Stimulated activated CD4-positive, alpha-beta T cell treated with anti-CD3 and anti-CD28 coated beads, Interleukin-1b, Interleukin-23, amount 100 ng/mL, for 48 hours (primary cell): ENCODE data around the gene P2RY8.
A peak's percentile ranks its signal among the peaks of the same experiment; 100 is the strongest.
"Not testable (repeated sequence)": the region's sequence is repeated elsewhere in the genome, so short reads cannot be mapped to it uniquely, and the experiment has no call there.

Experiments used
- DNase-seq: peaks from one replicate; pipeline ENCODE4 v3.0.0-alpha.2; 2020

Gene P2RY8, protein sequence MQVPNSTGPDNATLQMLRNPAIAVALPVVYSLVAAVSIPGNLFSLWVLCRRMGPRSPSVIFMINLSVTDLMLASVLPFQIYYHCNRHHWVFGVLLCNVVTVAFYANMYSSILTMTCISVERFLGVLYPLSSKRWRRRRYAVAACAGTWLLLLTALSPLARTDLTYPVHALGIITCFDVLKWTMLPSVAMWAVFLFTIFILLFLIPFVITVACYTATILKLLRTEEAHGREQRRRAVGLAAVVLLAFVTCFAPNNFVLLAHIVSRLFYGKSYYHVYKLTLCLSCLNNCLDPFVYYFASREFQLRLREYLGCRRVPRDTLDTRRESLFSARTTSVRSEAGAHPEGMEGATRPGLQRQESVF

DNA sequence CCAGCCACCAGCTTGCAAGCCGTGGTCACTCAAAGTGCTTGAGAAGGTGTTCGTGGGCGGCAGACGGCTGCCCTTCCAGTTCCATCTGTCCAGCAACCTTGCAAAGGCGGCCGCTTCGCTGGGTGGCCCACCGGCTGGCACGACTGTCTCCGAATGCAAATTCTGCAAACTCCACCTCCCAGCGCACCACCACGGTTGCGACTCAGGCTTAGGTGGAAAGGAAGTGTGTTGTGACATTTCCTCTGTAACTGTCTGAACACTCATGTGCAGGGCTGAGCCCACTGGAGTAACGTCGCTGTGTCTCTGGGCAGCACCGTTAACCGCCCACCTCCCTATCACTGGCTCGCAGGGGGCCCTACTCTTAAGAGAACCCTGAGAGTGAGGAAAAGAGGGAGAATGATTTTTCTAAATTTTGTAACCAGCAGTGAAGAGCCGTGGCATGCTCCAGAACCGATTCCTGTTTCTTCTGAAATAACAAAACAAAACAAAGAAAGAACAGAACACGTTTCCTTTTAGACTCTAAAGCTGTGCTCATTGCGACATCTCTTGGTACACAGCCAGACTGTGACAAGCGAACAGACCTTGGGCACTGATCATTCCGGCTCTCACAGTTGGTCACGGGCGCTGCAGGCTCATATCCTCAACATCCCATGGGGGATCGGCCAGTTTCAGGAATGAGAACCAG lies at the start of gene P2RY8:
Gene P2RY8 (minus strand): TSS at position 155 of the 685 bp plus-strand sequence. CDS start 70,627 bp downstream, outside the sequence.
- peak; percentile 85 for DNase-seq

DNA sequence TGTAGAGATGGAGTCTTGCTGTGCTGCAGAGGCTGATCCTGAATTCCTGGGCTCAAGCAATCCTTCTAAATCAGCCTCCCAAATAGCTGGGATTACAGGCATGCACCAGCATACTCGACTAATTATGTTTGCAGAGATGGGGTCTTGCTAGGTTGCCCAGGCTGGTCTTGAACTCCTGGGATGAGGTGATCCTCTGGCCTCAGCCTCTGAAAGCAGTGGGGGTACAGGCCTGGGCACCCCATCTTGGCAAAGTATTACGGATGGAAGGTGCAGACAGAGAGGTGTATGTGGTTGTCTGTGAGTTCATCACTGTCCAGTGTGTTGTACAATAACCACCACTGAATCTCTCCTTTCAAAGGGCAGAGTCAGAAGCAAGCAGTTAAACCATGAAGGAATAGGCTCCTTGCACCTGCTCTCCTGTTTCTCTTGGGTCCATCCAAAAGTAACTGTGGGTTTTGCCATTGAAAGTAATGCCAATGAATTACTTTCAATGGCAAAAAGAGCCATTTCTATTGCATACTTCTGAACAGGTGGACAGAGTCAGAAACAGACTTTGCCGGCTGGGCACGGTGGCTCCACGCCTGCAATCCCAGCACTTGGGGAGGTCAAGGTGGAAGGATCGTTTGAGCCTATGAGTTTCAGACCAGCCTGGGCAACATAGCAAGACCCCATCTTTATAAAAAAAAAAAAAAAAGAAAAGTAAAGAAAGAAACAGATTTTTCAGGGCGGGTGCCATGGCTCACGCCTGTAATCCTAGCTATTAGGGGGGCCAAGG lies 47.4 kb upstream of the P2RY8 start:
- no peak for DNase-seq

DNA sequence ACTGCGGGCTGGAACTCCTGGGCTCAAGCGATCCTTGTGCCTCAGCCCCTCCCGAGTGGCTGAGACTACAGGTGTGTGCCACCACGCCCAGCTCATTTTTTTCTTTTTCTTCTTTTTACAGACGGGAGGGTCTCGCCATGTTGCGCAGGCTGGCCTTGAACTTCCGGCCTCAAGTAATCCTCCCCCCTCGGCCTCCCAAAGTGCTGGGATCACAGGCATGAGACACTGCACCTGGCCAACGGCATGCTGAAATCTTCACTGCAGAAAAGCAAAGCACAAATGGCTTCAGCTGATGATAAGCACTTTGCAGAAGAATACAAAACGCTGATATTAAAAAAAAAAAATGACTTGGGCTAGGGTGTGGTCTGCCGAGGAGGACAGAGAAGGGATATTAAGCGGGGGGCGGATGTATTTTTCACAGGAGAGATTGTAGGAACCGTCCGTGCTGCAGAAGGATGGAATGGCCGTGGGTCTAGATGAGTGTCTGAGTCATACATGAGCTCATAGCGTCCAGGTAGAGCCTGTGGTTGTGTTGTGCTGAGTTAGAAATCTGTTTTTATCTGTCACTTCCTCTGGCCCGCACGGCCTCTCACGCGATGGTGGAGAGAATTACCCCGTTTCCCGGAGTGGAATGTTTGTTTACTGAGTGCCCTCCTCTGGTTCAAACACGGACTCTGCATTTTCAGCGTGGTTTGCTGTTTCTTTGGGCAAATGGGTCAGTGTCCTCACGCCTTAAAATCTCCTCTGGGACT lies 45.9 kb upstream of the P2RY8 start:
- DNase-seq = peak; percentile 69

DNA sequence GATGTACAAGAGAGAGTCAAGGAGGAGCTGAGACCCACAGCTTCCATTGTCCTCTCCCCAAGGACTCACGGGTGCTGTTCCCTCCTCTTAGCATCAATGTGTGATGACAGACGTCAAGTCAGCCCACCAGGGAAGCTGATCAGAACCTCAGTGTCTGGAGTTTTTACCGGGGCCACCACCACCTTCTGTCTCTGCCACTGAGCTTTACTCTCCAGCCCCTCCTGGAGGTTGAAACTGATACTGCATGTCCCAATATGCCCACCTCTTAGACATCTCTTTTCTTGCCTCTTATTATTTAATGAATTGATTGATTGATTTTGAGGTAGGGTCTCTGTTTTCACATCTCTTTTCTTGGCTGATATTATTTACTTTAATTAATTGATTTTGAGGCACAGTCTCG lies 44.1 kb upstream of the P2RY8 start:
- DNase-seq = peak; percentile 82

DNA sequence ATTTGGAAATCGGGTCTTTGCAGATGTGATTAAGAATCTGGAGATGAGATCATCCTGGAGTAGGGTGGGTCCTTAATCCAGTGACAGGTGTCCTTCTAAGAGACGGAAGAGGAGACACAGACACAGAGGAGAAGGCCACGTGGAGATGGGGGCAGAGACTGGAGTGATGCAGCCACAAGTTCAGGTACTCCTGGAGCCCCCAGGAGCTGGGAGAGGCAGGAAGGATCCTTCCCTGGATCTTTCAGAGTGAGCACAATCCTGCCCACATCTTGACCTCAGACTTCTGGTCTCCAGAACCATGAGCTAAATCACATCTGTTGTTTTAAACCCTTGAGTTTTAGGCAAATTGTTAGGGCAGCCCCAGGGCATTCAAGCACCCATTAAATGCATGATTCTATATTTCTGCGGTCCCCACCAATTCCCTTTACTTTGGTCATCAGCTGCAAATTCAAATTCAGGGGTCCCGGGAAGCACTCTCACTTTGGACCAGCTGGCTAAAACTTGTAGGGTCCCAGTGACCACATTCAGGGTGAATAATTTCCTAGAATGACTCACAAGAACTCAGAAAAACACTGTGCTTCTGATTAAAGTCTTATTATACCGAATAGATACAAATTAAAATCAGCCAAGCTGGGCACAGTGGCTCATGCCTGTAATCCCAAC lies 41.7 kb upstream of the P2RY8 start:
- DNase-seq = no peak

DNA sequence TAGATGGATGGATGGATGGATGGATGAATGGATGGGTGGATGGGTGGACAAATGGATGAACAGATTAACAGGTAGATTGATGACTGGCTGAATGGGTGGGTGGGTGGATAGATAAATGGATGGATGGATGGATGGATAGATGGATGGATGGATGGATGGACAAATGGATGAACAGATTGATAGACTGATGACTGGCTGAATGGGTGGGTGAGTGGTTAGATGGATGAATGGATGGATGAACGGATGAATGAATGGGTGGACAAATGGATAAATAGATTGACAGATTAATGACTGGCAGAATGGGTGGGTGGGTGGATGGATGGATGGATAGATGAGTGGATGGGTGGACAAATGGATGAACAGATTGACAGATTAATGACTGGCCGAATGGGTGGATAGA lies 40.9 kb upstream of the P2RY8 start:
- no peak for DNase-seq

DNA sequence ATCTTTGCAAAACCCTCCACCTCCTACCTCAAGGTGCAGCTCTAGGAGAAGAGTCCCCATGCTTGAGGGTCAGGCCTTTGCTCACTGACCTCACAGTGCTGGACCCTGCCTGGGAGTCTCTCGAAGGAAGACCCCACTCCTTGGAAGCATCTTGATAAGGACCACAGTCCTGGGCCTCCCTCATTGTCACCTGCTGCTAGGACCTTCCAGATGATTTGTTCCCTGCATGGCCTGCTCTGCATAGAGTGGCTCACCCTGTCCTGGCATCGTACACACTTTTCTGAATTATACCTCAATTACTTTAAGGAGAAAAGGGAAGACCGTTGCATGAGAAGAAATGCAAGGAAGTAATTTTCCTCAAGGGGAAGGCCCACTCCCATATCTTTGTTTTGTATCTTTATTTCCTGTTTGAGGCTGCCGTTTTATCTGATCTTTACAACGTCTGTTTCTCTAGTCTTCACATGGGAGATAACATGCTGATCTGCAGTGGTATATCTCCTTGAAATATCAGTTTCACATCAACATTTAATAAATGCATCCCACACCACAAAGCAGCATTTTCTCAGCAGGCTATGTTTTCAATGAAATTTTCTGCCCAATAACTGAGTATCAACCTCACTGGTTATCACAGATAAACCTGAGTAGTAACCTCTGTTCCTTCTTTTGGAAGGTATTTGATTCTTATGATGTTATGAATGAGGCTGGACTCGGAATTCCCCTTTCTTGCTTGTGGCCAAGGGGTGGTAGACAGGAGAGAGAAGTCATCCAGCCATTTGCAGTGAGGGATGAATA lies 39.4 kb upstream of the P2RY8 start:
- no peak for DNase-seq

DNA sequence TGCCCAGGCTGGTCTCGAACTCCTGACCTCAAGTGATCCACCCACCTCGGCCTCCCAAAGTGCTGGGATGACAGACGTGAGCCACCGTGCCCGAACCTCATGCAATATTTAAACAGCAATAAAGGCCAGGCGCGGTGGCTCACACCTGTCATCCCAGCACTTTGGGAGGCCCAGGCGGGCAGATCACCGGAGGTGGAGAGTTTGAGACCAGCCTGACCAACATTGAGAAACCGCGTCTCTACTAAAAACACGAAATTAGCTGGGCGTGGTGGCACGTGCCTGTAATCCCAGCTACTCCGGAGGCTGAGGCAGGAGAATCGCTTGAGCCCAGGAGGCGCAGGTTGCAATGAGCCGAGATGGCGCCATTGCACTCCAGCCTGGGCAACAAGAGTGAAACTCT lies 37.2 kb upstream of the P2RY8 start:
- not testable (repeated sequence) for DNase-seq

DNA sequence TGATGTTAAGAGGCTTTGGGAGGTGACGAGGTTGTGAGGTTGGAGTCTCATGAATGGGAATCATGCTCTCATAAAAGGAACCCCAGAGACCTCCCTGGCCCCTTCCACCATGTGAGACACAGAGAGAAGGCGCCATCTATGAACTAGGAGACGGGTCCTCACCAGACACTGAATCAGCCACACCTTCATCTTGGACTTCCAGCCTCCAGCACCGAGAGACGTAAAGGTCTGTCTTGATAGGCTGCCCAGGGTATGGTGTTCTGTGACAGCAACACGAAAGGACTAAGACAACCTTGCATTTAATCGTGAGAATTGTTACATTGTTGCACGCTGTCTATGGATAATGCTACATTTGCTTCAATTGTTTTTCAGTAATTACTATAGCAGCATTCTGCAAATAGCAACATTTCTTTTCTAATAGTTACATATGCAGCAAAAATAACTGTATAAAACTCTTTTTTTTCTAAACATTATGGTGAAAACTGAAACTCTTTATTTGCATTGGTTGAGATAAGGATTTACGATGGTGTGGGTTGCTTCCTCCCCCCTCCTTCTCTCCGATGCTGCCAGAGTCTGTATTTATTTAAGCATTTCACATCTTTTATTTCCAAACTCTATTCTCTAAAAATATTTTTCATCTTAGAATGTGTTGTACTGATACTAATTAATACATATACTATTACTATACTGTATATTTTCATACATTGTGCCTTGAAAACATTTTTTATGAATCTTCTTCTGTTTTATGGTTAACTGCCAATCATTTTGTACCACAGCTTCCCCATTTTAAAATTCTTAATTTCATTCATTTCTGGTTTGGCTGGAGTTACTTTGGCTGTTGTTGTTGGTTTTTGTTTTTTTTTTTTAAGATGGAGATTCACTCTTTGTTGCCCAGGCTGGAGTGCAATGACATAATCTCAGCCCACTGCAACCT lies 28.0 kb upstream of the P2RY8 start:
- DNase-seq = no peak

DNA sequence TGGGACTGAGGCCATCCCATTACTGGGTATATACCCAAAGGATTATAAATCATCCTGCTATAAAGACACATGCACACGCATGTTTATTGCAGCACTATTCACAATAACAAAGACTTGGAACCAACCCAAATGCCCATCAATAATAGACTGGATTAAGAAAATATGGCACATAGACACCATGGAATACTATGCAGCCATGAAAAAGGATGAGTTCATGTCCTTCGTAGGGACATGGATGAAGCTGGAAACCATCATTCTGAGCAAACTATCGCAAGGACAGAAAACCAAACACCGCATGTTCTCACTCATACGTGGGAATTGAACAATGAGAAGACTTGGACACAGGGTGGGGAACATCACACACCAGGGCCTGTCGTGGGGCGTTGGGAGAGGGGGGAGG lies 27.1 kb upstream of the P2RY8 start:
- not testable (repeated sequence) for DNase-seq

DNA sequence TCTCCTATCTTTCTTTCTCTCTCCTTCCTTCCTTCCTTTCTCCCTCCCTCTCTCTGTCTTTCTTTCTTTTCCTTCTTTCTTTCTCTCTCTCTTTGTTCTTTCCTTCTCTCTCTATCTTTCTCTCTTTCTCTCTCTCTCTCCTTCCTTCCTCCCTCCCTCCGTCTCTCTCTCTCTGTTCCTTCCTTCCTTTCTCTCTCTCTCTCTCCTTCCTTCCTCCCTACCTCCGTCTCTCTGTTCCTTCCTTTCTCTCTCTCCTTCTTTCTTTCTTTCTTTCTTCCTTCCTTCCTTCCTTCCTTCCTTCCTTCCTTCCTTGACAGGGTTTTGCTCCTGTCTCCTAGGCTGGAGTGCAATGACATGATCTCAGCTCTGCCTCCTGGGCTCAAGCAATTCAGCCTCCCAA lies 24.2 kb upstream of the P2RY8 start:
- DNase-seq = no peak

DNA sequence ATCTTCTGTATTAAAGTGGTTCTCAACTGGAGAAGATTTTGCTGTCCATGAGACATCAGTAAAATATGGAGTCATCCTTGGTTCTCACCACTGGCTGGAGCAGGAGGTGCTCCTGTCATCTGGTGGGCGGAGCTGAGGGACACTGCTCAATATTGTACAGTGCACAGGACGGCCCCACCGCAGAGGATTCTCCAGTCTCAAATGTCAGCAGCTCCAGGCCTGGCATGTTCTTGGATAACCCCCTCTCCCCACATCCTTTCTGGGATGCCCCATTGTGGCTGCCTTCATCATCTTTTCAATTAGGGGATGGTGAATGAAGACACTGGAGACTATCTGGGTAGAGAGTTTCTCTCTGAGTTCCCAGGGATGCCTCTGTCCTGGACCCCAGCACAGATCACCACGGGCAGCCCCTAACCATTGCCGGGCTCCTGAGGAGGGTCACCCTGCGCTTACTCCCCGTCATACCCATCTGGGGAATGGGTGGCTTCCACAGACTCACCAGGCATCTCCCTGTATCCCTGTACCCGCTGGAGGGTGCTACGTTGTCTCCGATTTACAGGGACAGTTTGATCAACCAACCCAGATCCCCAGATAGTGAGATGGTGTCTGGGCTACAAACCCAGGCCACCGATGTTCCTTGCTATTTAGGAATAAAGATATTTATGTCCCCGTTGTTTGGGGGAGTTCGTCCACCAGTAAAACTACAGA lies 21.9 kb upstream of the P2RY8 start:
- no peak for DNase-seq

DNA sequence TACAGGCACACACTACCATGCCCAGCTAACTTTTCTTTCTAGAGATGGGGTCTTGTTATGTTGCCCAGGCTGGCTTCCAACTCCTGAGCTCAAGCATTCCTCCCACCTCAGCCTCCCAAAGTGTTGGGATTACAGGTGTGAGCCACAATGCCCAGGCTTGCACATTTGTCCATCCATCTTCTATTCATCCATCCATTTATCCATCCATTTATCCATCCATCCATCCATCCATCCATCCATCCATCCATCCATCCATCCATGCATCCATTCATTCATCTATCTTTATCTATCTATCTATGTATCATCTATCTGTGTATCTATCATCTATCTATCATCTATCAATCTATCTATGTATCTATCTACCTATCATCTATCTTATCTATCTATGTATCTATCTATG lies 20.5 kb upstream of the P2RY8 start:
- DNase-seq = not testable (repeated sequence)

DNA sequence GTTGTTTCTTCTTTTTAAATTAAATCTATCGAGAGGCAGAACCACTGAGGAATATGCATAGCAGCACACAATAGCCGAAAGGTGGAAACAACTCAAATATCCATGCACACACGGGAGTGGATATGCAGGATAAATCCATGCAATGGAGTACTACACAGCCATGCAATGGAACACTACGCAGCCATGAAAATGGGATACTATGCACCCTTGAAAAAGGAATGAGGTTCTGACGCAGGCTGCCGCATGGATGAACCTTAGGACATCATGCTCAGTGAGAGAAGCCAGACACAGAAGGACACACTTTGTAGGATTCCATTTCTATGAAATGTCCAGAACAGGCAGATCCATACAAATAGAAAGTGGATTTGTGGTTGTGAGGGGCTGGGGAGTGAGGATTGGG lies 18.4 kb upstream of the P2RY8 start:
- no peak for DNase-seq

DNA sequence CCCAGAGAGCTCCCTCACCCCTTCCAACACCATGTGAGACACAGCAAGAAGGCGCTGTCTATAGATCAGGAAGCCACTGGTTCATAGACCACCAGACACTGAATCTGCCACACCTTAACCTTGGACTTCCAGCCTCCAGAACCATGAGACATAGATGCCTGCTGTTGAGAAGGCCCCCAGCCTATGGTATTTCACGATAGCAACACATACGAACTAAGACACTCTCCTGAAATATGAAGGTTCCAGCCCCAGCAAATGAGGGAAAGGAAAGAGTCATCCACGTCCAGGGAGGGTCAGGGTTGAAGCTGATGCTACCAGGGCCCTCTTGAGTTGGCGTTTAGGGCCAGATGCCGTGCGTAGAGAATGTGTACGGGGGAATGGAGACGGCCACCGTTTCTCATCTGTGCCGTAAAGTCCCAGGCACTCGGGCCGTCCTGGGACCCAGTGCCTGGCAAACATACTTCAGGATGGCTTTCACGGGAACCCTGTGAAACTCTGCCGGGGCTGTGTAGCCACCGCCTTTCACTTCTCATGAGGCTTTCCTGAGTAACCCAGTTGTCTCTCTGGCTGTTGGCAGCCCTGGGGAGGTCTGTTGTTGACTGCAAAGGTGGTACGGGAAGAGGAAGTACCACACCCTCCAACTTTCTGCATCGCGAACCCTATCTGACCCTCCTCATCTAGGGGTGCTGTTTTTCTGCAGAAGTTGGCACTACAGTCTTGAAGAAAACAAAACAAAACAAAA lies 17.7 kb upstream of the P2RY8 start:
- DNase-seq = no peak

DNA sequence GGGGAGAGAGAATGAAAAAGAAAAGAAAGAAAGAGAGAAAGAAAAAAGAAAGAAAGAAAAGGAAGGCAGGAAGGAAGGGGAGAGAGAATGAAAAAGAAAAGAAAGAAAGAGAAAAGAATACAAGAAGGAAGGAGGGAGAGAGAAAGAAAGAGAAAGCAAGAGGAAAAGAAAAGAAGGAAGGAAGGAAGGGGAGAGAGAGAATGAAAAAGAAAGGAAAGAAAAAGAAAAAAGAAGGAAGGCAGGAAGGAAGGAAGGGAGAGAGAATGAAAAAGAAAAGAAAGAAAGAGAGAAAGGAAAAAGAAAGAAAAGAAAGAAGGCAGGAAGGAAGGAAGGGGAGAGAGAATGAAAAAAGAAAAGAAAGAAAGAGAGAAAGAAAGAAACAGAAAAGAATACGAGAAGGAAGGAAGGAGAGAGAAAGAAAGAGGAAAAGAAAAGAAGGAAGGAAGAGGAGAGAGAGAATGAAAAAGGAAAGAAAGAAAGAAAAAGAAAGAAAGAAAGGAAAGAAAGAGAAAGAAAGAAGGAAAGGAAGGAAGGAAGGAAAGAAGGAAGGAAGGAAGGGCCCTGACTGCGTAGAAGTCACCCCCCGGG lies 15.1 kb upstream of the P2RY8 start:
- DNase-seq = no peak

DNA sequence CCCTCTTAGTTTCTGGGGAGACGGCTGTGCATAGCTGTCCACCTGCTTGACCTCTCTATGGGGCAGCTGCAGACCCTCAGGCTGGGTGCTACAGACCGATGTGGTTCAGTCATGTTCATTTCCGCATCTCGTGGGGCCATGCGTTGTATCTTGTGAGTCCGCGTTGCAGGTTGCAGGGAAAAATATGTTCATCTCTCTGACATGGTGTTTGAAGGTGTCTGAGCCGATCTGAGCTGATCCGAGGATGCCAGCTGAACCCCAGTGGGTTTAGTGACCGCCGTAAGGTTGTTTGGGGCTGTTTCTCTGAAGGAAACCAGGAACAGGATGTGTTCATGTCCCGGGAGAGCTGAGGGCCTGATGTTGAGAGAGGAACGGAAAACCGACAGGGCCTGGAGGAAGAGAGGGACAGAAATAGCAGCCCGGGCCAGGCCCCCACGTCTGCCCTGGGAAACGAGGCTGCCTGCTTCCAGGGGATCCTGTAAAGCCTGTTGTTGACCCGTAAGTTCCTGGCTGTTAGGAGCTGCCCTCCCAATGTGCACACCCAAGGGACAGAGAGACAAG lies 9.8 kb upstream of the P2RY8 start:
- DNase-seq = no peak

DNA sequence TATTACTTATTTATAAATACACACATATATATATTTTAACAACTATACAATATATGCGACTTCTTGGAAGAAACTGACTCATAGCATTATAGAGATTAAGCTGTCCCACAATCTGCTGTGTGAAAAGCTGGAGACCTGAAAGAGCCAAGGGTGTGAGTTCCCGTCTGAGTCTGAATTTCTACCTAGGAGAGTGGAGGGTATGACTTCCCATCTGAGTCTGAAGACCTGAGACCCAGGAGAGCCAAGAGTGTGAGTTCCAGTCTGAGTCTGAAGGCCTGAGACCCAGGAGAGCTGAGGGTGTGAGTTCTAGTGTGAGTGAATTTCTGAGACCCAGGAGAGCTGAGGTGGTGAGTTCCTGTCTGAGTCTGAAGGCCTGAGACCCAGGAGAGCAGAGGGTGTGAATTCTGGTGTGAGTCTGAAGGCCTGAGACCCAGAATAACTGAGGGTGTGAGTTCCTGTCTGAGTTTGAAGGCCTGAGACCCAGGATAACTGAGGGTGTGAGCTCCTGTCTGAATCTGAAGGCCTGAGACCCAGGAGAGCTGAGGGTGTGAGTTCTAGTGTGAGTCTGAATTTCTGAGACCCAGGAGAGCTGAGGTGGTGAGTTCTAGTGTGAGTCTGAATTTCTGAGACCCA lies 8.9 kb upstream of the P2RY8 start:
- DNase-seq = peak; percentile 18
